B cell (primary cell): ENCODE data around the gene CTXND1.

ENCODE experiments used
- CTCF ChIP-seq: fragments of 200-600 bp; IDR thresholded peaks from one replicate; pipeline ENCODE4 v1.8.0; 2022; ENCODE audit warnings: antibody characterized with exemption, mild to moderate bottlenecking
- EZH2 ChIP-seq: IDR thresholded peaks from 2 replicates; pipeline ENCODE4 v1.6.1; 2012; ENCODE audit warnings: borderline replicate concordance, low read depth, mild to moderate bottlenecking, moderate library complexity, low read length; ENCODE audit not compliant: insufficient read depth, poor library complexity, severe bottlenecking

GRCh38 chr15:80265021-80265420, 13.0 kb upstream of the CTXND1 start:
- TF ChIP-seq CTCF: no peak
- no peak for TF ChIP-seq EZH2
